Ishikawa (cell line): ENCODE data around the gene PSMG4.

Experiments used
- EP300 ChIP-seq: IDR thresholded peaks from 2 replicates; pipeline ENCODE4 v1.6.1; 2012; ENCODE audit warnings: borderline replicate concordance
- FOXM1 ChIP-seq: IDR thresholded peaks from 2 replicates; pipeline ENCODE4 v1.6.1; 2012; ENCODE audit warnings: low read depth, borderline replicate concordance
- NFIC ChIP-seq: IDR thresholded peaks from 2 replicates; pipeline ENCODE4 v1.6.1; 2012
- RAD21 ChIP-seq: IDR thresholded peaks from 2 replicates; pipeline ENCODE4 v1.6.1; 2012; ENCODE audit warnings: low read depth
- TAF1 ChIP-seq: IDR thresholded peaks from 2 replicates; pipeline ENCODE4 v1.6.1; 2012; ENCODE audit warnings: low read depth, mild to moderate bottlenecking
- TCF12 ChIP-seq: IDR thresholded peaks from 2 replicates; pipeline ENCODE4 v1.6.1; 2012; ENCODE audit warnings: low read depth
- YY1 ChIP-seq: IDR thresholded peaks from 2 replicates; pipeline ENCODE4 v1.6.1; 2012; ENCODE audit warnings: low read depth
- TF ChIP-seq, protein P1 (sequence below): IDR thresholded peaks from 2 replicates; pipeline ENCODE4 v1.6.1; 2012
- TF ChIP-seq, protein P2 (sequence below): IDR thresholded peaks from 2 replicates; pipeline ENCODE4 v1.6.1; 2012; ENCODE audit warnings: low read depth, mild to moderate bottlenecking

DNA sequence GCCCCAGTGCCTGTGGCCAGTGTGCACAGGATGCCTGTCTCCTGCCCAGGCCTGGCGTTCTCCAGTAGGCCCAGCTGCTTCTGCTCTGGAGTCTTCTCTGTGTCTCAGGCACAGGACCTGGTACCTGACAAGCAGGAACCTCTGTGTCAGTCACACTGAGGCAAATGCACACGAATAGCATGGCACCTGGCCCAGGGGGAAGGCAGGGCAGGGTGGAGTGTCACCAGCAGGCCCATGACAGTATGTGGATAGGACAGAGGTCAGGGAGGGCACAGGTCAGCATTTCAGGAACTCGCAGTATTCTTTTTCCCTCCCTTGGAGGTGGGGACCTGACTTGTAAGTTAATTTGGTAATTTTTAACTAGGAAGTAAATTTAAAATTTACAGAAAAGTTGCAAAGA is 5.6 kb downstream of the PSMG4 start:
- TF ChIP-seq TAF1 (no peak), EP300 (no peak), NFIC (no peak), FOXM1 (no peak), YY1 (no peak), RAD21 (no peak), TCF12 (no peak)
- TF ChIP-seq, protein P1, sequence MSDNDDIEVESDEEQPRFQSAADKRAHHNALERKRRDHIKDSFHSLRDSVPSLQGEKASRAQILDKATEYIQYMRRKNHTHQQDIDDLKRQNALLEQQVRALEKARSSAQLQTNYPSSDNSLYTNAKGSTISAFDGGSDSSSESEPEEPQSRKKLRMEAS, result no peak
- TF ChIP-seq, protein P2, sequence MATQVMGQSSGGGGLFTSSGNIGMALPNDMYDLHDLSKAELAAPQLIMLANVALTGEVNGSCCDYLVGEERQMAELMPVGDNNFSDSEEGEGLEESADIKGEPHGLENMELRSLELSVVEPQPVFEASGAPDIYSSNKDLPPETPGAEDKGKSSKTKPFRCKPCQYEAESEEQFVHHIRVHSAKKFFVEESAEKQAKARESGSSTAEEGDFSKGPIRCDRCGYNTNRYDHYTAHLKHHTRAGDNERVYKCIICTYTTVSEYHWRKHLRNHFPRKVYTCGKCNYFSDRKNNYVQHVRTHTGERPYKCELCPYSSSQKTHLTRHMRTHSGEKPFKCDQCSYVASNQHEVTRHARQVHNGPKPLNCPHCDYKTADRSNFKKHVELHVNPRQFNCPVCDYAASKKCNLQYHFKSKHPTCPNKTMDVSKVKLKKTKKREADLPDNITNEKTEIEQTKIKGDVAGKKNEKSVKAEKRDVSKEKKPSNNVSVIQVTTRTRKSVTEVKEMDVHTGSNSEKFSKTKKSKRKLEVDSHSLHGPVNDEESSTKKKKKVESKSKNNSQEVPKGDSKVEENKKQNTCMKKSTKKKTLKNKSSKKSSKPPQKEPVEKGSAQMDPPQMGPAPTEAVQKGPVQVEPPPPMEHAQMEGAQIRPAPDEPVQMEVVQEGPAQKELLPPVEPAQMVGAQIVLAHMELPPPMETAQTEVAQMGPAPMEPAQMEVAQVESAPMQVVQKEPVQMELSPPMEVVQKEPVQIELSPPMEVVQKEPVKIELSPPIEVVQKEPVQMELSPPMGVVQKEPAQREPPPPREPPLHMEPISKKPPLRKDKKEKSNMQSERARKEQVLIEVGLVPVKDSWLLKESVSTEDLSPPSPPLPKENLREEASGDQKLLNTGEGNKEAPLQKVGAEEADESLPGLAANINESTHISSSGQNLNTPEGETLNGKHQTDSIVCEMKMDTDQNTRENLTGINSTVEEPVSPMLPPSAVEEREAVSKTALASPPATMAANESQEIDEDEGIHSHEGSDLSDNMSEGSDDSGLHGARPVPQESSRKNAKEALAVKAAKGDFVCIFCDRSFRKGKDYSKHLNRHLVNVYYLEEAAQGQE, result no peak
